Activated CD8-positive, alpha-beta memory T cell treated with anti-CD3 and anti-CD28 coated beads for 36 hours (primary cell): ENCODE results near the gene SEMA5A. TPM values are rescaled to one million over a fixed set of nuclear protein-coding genes. Genes with fewer than 3 reads are reported as not detected.

Experiments used
- CTCF ChIA-PET: fragments of 350-600 bp; sonication (Branson Sonifier 250); formaldehyde crosslinking; loops from one replicate; lab custom pipeline; 2021; ENCODE audit warnings: antibody characterized with exemption; lab: Charles Lee
- POLR2A ChIA-PET: fragments of 350-600 bp; sonication (Branson Sonifier 250); formaldehyde crosslinking; loops from one replicate; lab custom pipeline; 2021; ENCODE audit warnings: antibody characterized with exemption; lab: Charles Lee
- total RNA-seq, 2 experiments: library from RNA; stranded (reverse); gene quantifications; one replicate each; pipeline ENCODE4 v1.2.3, GENCODE V29; 2021

Gene SEMA5A
- total RNA-seq, 2 experiments from 2014 or later = not detected

DNA sequence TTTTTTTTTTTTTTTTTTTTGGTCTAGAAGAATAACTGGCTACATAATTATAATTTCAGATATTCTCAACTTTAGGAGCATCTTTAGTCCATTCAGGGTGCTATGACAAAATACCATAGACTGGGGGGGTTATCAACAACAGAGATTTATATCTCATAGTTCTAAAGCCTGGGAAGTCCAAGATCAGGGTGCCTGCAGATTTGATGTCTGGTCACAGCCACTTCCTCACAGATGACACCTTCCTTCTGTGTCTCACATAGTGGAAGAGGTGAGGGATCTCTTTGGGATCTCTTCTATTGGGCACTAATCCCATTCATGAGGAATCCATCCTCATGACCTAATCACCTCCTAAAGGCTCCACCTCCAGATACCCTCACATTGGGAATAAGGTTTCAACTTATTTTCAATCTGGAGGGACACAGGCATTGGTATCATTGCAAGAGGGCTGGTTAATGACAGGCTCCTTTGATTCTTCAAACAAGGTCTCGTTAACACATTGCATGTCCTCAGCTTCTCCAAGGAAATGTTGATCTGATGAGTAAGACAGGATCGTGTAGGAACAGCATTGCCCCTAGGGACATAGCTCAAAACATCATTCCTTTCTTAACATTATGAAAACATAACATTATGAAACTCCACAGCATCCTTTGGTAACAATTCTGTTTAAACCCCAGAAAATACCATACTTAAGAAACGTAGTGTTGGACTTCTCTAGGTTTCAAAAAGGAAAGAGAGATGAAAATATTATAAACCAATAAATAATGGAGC, 372.4 kb downstream of the SEMA5A start:
- POLR2A ChIA-PET = no interaction called here
- CTCF ChIA-PET = no interaction called here

DNA sequence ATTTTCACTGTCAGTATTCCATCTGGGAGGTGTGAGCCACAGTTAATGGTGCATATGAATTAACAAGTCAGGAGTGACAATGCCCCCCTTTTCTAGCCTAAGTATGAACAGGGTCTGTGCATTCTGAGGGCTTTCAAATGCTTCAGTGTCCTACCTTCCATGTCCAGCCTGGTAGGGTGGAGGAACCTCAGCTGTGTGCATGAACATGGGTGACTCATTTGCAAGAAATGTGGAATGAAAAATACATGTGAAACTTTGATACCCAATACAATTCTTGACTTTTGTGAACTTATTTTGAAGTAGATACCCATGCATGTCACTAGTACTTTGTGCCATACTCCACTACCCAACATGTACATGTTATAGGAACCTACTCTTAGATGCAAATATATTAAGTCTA, 375.8 kb downstream of the SEMA5A start:
- CTCF ChIA-PET = no interaction called here
- POLR2A ChIA-PET = no interaction called here

GRCh38 chr5:9169557-9169902, 376.3 kb downstream of the SEMA5A start:
- ChIA-PET POLR2A (no interaction called here), CTCF (no interaction called here)

GRCh38 chr5:9168791-9169556, 376.9 kb downstream of the SEMA5A start:
- ChIA-PET CTCF (no interaction called here), POLR2A (no interaction called here)

- POLR2A ChIA-PET = no interaction called here
Measured at GRCh38 chr5:9166202-9167112, 379.4 kb downstream of the SEMA5A start.

DNA sequence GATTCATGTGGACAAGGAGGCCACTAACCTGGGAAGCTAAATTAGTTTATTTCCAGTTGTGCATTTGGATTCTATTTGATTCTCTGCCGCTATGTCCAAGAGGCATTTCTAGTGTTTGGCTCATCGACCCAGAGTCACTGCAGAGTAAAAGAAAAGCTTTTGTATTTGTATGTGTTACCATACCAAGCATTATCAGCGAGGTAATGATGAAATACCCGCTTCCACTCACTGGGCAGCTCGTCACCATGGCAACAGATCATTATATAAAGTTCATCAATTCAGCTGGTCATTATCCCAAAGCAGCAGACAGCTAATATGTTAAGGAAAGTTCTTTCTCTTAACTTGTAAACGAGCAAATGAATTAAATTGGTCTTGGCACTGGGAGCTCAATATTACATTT, 380.3 kb downstream of the SEMA5A start:
- POLR2A ChIA-PET = no interaction called here
- CTCF ChIA-PET = no interaction called here

More at GRCh38 chr5:9166202-9167112, 379.4 kb downstream of the SEMA5A start:
- CTCF ChIA-PET = no interaction called here

- POLR2A ChIA-PET = no interaction called here
- CTCF ChIA-PET = no interaction called here
Measured at GRCh38 chr5:9160747-9161146, 385.1 kb downstream of the SEMA5A start.

GRCh38 chr5:9157811-9158210, 388.1 kb downstream of the SEMA5A start:
- CTCF ChIA-PET = no interaction called here
- POLR2A ChIA-PET = no interaction called here

DNA sequence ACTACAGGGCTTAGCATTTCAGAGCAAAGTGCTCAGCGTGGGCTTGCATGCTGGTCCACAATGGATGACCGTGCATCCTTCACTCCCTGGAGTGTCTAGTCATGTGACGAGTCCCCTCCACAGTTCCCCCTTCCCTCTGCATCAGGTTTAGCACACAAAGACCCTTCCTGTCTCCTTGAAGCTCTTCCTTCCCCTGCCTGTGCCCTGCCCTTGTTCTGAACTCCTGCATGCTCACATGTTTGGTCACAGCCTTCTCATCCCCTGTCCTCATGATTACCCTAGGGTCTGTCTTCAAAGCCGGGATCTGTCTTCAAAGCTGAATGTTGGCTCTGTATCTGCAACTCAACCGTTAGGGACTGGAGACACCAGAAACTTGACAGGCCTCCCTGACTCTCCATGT, 388.9 kb downstream of the SEMA5A start:
- ChIA-PET CTCF (no interaction called here), POLR2A (no interaction called here)

- ChIA-PET CTCF (no interaction called here), POLR2A (no interaction called here)
Measured at GRCh38 chr5:9156282-9156681, 389.6 kb downstream of the SEMA5A start.

GRCh38 chr5:9151684-9152427, 394.0 kb downstream of the SEMA5A start:
- CTCF ChIA-PET = no interaction called here

DNA sequence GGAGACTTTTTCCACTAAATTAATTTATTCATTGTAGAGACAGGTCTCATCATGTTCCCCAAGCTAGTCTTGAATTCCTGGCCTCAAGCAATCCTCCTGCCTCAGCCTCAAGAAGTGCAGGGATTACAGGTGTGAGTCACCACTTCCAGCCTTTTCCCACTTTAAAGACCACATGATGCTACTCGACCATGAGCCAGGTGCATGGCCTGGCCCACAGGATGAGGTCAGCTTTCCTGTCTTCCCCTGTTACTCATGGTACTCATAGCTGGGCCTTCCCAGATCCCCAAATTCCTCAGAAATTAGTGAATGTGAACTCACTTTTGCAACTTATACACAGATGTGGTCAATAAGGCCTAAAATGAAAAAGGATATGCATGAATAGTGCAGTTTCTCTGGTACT, 395.9 kb downstream of the SEMA5A start:
- POLR2A ChIA-PET = no interaction called here
- CTCF ChIA-PET = no interaction called here

More at GRCh38 chr5:9151684-9152427, 394.0 kb downstream of the SEMA5A start:
- POLR2A ChIA-PET = no interaction called here

DNA sequence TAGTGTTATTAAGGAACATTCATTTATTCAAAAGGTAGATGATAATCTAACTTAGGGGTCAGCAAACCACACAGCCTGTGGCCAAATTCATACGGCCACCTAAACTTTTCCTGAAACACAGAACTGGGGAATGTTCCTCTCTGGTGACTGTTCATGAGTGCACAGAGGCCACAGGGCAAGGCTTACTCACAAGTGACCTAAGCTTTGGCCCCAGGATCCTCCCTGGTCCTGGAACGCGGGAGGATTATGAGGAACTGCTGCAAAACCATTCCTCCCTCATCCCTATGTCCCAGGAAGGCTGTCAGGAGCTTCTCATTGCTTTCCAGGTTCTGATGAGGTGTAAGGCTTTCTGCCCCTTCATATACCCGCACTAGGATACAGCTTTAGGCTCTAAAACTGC, 397.6 kb downstream of the SEMA5A start:
- ChIA-PET CTCF (no interaction called here), POLR2A (no interaction called here)

DNA sequence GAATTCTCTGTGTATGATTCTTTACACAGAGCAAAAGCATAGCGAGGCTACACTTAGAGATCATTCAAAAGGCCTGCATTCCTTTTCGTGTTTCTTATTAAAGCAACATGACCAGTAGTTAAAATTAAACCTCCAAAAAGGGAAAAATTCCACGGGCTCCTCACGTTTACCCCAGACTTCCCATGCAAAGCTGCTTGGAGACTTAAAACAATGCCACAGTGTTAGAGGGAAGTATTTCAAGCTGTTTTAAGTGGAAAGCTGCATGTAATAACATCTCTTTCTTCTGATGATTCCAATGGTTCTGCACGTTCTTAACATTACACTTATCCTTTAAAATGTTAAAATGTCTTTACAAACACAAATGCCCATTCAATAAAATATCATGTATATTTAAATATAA, 405.2 kb downstream of the SEMA5A start:
- POLR2A ChIA-PET = no interaction called here

GRCh38 chr5:9140202-9140601, 405.7 kb downstream of the SEMA5A start:
- CTCF ChIA-PET = no interaction called here
- POLR2A ChIA-PET = no interaction called here

More for the DNA sequence above, 405.2 kb downstream of the SEMA5A start:
- CTCF ChIA-PET = no interaction called here

DNA sequence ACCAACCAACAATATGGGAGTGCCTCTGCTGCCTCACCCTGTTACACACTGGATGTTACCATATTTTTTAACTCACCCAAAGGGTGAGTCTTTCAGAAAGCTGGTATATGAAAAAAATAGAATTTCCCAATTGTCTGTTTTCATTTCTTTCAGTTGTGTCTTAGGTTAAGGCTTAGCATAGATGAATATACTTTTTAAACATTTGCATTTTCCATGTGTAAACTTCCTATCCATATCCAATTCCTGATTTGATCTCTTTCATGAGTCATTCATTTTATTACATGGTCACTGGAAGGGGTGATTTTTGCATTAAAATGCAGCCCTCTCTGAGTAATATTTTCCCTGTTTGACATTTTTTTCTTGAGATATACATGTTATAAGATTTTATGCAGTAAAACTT, 406.5 kb downstream of the SEMA5A start:
- POLR2A ChIA-PET = no interaction called here
- CTCF ChIA-PET = no interaction called here

GRCh38 chr5:9128136-9128535, 417.7 kb downstream of the SEMA5A start:
- CTCF ChIA-PET = no interaction called here
- POLR2A ChIA-PET = no interaction called here

GRCh38 chr5:9126490-9126889, 419.4 kb downstream of the SEMA5A start:
- CTCF ChIA-PET = no interaction called here
- POLR2A ChIA-PET = no interaction called here

GRCh38 chr5:9125852-9126251, 420.0 kb downstream of the SEMA5A start:
- ChIA-PET POLR2A (no interaction called here), CTCF (no interaction called here)
